Mucosa of descending colon (tissue), 3 donors: ENCODE data around the gene MYOM3. TPM values are rescaled to one million over a fixed set of nuclear protein-coding genes. Genes with fewer than 3 reads are reported as not detected.

Experiments
- ATAC-seq: fragments of 200-7000 bp; cut with Tn5 transposase; one replicate; pipeline ENCODE4 v1.9.1; 2020; ENCODE audit warnings: mild to moderate bottlenecking, moderate library complexity
- DNase-seq, 3 donors: peaks; one replicate each; pipeline ENCODE4 v3.0.0-alpha.2; 2020
- H3K36me3 ChIP-seq: fragments of 200-600 bp; one replicate; pipeline ENCODE4 v1.8.0; 2021; ENCODE audit warnings: low read depth, mild to moderate bottlenecking
- H3K4me1 ChIP-seq: fragments of 200-600 bp; one replicate; pipeline ENCODE4 v1.8.0; 2021; ENCODE audit warnings: low read depth, mild to moderate bottlenecking
- H3K4me3 ChIP-seq: fragments of 200-600 bp; one replicate; pipeline ENCODE4 v1.8.0; 2021; ENCODE audit warnings: mild to moderate bottlenecking
- H3K9me3 ChIP-seq: fragments of 200-600 bp; one replicate; pipeline ENCODE4 v1.8.0; 2021; ENCODE audit warnings: mild to moderate bottlenecking
- CTCF ChIP-seq: fragments of 200-600 bp; IDR thresholded peaks from one replicate; pipeline ENCODE4 v1.8.0; 2022; ENCODE audit warnings: antibody characterized with exemption, mild to moderate bottlenecking
- intact Hi-C, 2 donors: fragments of 100-400 bp; cut with DNase I in 1 of 2; cut with micrococcal nuclease in 1 of 2; formaldehyde crosslinking; loops; one replicate each; pipeline versions ENCODE4 v1.11.0 to v1.11.1; 2022; cut with DNase I, micrococcal nuclease
- total RNA-seq, 3 donors: library from RNA; stranded (reverse); fragmentation: NEBNext Ultra II Directional in 2 of 3; extraction: Animal tissue kit (Norgen Biotek cat#: 25700) in 2 of 3; gene quantifications; one replicate each; pipeline versions ENCODE4 v1.2.1 to v1.2.4, GENCODE V29; 2021 to 2023
- donor health status: DM: no; HTN: no; CAD: no; lungs with moderate emphysema.
- donor health status: DM: no; HTN: no; CAD: no.
- donor health status: DM: no; HTN: yes; CAD: no.

The MYOM3 gene
- total RNA-seq, 3 donors from 2014 or later = 2.6 to 3.4 (median 2.7) TPM

DNA sequence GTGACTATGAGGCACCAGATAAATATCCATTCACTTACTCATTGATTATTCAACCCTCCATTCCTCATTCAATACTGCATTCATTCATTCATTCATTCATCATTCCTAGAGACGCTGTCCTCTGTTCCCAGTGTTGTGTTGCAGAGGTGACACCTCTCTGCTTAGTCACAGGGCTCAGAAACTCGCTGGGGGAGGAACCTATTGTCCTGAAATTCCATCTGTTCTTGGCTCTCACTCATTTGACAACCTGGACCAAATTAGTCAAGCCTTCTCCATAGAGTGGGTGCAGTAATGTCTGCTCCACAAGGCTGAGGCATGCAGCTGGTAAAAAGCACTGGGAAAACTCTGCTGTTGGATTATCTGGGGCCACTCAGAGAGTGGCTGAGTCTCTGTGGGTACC lies 49.7 kb downstream of the MYOM3 start:
- ATAC-seq = no peak
- Histone ChIP-seq H3K4me1 (no peaks in the 10 kb centered on the region), H3K9me3 (no peaks in the 10 kb centered on the region), H3K4me3 (no peak overlapping the region), H3K36me3 (no peaks in the 10 kb centered on the region)
- no peak for TF ChIP-seq CTCF
- DNase-seq = no peak
- intact Hi-C loops = no loop called here

GRCh38 chr1:24060482-24060881 lies 51.5 kb downstream of the MYOM3 start:
- no peaks in the 10 kb centered on the region for H3K4me1 ChIP-seq
- intact Hi-C loops = no loop called here
- no peak overlapping the region for H3K4me3 ChIP-seq
- no peaks in the 10 kb centered on the region for H3K36me3 ChIP-seq
- H3K9me3 ChIP-seq = no peaks in the 10 kb centered on the region
- no peak for TF ChIP-seq CTCF
- DNase-seq (no peak), ATAC-seq (no peak)

DNA sequence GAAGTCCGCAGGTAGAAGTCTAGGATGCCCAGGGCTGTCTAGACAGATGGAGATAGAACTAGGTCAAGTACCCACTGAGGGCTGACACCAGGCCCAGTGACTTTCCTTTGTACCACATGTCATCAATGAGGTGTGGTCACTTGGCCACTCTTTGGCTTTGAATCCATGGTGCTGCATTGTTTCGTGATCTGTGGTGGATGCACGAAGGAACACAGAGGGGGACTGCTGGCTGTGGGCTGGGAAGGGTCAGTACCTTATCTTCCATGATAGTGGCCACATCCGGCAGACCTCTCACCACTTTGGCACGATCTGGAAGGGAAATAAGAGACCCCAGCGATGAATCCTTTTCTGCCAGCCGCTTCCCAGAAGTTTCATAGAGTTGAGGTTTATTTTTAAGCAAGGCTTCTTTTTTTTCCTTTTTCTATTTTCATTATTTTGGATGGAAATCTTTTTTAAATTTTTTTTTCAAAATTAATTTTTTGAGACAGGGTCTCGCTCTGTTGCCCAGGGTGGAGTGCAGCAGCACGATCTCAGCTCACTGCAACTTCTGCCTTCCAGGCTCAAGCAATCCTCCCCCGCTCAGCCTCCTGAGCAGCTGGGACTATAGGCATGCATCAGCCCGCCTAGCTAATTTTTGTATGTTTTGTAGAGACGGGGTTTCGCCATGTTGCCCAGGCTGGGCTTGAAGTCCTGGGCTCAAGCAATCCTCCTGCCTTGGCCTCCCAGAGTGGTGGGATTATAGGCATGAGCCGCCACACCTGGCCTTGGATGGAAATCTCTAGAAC lies 53.1 kb downstream of the MYOM3 start:
- intact Hi-C loops = no loop called here
- ATAC-seq (no peak), DNase-seq (no peak)
- Histone ChIP-seq H3K36me3 (no peaks in the 10 kb centered on the region), H3K4me3 (no peak overlapping the region), H3K4me1 (no peaks in the 10 kb centered on the region), H3K9me3 (no peaks in the 10 kb centered on the region)
- no peak for TF ChIP-seq CTCF

DNA sequence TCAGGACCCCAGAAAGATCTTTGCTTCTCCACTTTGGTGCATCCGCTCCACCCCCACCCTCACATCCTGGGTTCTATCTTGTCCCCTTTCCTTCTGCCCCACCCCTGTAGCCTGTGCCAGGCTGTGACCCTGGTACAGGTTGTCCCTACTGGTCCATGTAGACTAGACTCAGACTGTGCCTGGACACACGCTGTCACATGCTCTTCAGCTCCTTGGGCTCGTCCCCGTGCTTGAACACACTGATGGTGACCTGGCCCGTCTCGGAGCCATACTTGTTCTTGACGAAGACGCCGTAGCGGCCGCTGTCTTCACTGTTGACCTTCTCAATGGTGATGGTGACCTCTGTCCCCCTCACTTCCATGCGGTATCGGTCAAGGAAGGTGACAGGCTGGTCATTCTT lies 54.8 kb downstream of the MYOM3 start:
- Histone ChIP-seq H3K4me3 (no peak overlapping the region), H3K4me1 (no peaks in the 10 kb centered on the region), H3K9me3 (no peaks in the 10 kb centered on the region), H3K36me3 (no peaks in the 10 kb centered on the region)
- TF ChIP-seq CTCF = no peak
- intact Hi-C loops = no loop called here
- no peak for ATAC-seq
- no peak for DNase-seq

GRCh38 chr1:24055681-24056080 lies 56.3 kb downstream of the MYOM3 start:
- TF ChIP-seq CTCF = no peak
- no peaks in the 10 kb centered on the region for H3K9me3 ChIP-seq
- H3K4me3 ChIP-seq = no peak overlapping the region
- H3K36me3 ChIP-seq = no peaks in the 10 kb centered on the region
- ATAC-seq (no peak), DNase-seq (no peak)
- H3K4me1 ChIP-seq = no peaks in the 10 kb centered on the region
- intact Hi-C loops = no loop called here
